Stimulated activated CD4-positive, alpha-beta T cell treated with anti-CD3 and anti-CD28 coated beads, Interleukin-4, amount 100 ng/mL, for 48 hours (primary cell): ENCODE results near the gene RNF112.
A peak's percentile ranks its signal among the peaks of the same experiment; 100 is the strongest.

ENCODE experiments used
- DNase-seq, 2 donors: peaks; one replicate each; pipeline ENCODE4 v3.0.0-alpha.2; 2020; ENCODE audit warnings: low read depth in 2 of 2

RNF112 gene

DNA sequence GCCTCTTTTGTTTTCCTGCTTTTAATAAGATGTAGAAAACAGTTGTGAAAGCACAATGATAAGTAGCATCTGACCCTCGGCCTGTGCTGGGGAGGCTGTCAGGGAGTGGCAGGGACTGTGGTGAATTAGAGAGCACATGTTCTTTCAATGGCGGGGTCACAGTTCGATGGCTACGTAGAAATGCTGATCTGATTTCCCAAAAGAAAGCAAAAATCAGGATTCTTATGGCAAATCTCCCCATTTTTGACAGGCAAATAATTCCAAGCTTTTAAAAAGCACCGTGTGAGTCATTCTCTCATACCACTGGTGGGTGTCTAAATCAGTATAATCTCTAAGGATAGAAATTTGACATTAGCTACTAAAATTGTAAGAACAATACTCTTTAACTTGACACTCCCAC is 36.9 kb upstream of the RNF112 start:
- no peak for DNase-seq

DNA sequence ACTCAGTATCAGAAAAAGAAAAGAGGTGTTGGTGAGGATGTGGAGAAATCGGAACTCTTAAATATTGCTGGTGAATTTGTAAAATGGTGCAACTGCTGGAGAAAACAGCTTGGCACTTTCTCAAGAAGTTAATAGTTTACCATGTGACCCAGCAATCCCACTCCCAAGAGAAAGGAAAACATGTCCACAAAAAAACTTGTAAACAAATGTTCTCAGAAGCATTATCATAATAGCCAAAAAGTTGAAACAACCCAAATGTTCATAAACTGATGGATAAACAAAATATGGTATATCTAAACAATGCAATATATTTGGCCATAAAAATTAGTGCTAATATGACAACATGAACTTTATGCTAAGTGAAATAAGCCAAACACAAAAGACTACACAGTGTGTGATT is 35.3 kb upstream of the RNF112 start:
- DNase-seq: no peak

DNA sequence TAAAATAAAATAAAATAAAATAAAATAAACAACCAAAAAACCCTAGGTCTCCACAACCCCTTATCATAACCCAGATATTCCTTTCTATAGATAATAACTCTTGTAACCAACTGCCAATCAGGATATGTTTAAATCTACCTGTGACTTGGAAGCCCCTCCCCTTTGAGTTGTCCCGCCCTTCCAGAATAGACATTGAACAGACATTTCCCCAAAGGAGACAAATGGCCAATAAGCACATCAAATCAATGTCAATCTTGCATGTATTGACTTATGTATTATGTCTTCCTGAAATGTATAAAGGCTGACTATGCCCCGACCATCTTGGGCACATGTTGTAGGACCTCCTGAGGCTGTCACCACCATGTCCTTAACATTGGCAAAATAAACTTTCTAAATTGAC is 34.2 kb upstream of the RNF112 start:
- DNase-seq: no peak

DNA sequence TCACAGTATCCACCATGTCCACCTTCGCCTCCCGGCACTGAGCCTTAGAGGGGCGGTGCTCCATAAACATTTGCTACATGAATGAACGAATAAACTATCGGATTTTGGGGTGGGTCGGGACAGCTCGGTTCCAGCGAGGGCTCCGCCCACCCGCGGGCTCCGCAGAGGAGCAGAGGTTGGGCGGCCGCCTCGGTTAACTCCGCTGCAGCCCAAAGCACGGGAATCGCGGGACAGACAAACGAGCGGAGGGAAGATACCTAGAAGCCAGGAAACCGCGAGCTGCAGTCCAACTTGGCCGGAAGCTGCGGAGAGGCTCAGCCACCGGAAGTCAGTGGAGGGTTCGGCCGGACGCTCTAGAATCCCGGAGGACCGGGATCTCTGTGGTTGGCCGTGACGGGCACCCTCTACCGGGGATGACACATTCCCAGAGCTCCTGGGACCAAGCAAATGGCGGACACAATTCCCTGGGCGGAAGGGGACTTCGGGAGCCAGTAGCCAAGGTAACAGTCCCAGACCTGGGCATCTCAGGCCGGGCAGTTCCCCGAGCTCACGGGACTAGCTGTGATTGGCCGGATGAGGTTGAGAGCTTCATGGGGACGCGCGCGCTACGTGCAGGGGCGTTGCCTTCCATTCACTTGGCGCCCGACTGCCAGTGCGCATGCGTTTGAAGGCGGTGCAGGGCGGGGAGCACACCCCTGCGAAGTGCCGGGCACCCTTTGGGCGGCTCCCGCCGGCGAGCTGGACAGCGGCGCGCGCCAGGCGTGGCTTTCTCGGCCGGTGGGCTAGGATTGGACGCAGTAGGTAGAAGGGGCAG is 33.2 kb upstream of the RNF112 start:
- DNase-seq: peak; percentile 86 to 95

DNA sequence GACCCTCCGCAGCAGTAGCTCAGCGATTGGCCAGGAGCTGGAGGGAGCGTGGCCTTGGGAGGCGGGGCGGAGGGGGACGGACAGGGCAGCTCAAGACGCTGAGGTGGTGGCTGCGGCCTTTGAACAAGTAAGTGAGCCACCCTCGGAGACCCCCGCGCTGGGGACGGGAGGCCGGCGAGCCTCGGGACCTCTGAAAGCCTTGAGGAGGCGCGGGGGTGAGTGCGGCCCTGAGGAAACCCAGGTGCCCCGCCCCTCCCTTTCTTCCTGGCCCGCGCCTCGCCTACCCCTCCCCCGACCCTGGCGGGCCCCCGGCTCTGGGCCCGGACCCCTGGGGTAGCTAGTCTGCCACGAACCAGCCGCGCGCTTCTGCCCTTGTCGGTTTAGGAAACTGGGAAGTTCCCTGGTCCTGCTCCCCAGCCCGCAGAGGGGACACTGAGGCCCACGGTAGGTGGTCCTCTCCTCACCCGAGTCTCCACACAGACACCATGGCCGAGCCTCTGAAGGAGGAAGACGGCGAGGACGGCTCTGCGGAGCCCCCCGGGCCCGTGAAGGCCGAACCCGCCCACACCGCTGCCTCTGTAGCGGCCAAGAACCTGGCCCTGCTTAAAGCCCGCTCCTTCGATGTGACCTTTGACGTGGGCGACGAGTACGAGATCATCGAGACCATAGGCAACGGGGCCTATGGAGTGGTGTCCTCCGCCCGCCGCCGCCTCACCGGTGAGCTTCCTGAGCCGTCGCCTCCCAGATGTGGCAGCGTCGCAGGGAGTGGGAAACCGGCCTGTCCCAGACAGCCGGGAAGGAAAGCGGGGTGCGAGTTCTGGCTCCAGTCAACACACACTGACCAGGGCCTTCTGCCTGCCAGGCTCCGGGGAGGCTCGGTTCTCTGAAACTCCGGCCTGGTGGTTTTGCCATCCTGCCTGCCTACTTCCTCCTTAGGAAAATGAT is 32.3 kb upstream of the RNF112 start, which contains the start of gene MAPK7:
MAPK7 (plus strand) TSS at position 83 of the 945 bp plus-strand sequence; CDS start at position 486, 403 bp downstream.
- no peak for DNase-seq

DNA sequence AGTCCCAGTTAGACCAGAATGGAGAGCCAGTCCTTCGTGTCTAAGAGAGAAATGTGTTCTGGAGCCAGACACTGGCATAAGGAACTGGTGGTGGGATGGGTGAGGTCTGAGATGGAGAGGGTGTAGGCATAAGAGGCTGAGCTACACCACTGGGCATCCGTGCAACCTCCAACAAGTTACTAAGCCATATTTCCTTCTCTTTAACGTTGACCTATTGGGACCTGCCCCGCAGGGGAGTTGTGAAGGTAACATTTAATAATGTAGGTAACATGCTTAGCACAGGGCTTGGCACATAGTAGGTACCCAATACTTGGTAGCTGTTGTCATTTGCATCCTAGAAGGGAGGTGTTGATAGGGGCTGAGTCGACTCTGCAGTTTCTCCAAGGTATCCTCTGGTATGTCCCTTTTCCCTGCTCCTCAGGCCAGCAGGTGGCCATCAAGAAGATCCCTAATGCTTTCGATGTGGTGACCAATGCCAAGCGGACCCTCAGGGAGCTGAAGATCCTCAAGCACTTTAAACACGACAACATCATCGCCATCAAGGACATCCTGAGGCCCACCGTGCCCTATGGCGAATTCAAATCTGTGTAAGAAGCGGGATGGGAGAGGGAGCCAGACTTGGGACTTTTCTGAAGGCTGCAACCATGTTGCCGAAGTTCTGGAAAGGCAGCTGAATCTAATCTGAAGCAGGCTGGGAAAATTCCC is 31.5 kb upstream of the RNF112 start:
- DNase-seq: no peak

DNA sequence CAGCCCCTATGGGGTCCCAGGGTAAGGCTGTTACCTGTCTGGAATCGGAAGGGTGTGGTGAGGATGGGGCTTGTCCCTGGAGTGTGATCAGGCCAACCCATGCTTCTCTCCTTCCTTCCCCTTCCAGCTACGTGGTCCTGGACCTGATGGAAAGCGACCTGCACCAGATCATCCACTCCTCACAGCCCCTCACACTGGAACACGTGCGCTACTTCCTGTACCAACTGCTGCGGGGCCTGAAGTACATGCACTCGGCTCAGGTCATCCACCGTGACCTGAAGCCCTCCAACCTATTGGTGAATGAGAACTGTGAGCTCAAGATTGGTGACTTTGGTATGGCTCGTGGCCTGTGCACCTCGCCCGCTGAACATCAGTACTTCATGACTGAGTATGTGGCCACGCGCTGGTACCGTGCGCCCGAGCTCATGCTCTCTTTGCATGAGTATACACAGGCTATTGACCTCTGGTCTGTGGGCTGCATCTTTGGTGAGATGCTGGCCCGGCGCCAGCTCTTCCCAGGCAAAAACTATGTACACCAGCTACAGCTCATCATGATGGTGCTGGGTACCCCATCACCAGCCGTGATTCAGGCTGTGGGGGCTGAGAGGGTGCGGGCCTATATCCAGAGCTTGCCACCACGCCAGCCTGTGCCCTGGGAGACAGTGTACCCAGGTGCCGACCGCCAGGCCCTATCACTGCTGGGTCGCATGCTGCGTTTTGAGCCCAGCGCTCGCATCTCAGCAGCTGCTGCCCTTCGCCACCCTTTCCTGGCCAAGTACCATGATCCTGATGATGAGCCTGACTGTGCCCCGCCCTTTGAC is 30.3 kb upstream of the RNF112 start:
- DNase-seq: no peak

DNA sequence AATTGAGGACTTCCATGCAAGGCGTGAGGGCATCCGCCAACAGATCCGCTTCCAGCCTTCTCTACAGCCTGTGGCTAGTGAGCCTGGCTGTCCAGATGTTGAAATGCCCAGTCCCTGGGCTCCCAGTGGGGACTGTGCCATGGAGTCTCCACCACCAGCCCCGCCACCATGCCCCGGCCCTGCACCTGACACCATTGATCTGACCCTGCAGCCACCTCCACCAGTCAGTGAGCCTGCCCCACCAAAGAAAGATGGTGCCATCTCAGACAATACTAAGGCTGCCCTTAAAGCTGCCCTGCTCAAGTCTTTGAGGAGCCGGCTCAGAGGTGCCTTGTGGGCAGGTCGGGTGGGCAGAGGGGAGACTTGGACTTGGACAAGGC is 29.7 kb upstream of the RNF112 start:
- no peak for DNase-seq

DNA sequence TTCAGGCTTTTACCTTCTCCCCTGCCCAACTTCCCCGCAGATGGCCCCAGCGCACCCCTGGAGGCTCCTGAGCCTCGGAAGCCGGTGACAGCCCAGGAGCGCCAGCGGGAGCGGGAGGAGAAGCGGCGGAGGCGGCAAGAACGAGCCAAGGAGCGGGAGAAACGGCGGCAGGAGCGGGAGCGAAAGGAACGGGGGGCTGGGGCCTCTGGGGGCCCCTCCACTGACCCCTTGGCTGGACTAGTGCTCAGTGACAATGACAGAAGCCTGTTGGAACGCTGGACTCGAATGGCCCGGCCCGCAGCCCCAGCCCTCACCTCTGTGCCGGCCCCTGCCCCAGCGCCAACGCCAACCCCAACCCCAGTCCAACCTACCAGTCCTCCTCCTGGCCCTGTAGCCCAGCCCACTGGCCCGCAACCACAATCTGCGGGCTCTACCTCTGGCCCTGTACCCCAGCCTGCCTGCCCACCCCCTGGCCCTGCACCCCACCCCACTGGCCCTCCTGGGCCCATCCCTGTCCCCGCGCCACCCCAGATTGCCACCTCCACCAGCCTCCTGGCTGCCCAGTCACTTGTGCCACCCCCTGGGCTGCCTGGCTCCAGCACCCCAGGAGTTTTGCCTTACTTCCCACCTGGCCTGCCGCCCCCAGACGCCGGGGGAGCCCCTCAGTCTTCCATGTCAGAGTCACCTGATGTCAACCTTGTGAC is 29.1 kb upstream of the RNF112 start:
- no peak for DNase-seq

DNA sequence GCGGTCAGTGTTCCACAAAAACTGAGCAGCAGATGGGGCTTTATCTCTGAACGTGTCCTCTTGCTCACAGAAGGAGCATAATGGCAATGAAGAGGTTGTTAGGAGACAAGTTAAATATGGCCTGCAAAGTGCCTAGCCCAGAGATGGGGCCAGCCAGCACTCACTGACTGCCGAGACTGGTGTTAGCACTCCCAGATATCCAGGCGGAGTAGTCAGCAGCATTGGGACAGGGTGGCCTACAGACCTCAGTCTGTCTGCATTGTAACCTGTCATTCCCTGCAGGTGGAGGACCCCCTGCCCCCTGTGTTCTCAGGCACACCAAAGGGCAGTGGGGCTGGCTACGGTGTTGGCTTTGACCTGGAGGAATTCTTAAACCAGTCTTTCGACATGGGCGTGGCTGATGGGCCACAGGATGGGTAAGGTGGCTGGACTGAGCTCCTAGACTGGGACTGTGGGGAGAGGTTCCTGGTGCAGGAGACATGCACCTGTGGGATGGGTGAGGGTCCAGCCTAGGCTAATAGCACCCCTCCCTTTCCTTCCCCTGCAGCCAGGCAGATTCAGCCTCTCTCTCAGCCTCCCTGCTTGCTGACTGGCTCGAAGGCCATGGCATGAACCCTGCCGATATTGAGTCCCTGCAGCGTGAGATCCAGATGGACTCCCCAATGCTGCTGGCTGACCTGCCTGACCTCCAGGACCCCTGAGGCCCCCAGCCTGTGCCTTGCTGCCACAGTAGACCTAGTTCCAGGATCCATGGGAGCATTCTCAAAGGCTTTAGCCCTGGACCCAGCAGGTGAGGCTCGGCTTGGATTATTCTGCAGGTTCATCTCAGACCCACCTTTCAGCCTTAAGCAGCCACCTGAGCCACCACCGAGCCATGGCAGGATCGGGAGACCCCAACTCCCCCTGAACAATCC is 28.2 kb upstream of the RNF112 start:
- no peak for DNase-seq

DNA sequence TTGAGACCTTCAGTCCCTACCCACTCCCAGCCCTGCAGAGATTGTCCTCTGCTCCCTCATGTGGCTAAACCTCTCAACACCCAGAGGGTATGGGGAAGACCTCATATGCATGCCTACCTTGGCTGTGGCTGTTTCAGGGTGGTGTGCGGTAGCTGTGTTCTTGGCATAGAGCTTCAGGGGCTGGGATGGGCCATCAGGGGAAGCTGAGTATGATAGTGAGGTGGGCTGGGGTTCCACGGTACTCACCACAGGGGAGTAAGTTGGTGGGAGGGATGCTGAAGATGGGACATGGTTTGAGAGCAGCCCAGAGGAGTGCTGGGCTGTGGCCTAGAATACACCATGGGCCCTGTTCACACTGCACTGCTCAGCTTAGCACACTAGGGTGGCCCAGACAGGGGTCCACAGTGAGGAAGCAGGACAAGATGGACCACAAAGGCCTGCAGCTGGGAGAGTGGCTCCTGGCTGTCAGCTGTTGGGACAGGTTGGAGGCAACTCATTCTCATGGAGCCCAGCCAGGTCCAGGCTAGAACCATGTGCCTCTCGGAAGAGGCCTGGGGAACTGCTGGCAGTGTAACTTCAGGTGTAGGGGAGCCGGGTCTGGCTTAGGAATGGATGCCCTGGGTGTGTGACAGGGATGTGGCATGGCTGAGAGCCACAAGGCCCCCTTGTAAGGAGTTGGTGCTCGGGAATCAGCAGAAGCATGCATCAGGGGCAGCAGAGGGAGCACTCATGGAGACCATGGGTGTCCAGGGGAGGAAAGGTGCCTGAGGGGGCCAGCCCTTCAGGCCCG is 27.2 kb upstream of the RNF112 start:
- DNase-seq: no peak

DNA sequence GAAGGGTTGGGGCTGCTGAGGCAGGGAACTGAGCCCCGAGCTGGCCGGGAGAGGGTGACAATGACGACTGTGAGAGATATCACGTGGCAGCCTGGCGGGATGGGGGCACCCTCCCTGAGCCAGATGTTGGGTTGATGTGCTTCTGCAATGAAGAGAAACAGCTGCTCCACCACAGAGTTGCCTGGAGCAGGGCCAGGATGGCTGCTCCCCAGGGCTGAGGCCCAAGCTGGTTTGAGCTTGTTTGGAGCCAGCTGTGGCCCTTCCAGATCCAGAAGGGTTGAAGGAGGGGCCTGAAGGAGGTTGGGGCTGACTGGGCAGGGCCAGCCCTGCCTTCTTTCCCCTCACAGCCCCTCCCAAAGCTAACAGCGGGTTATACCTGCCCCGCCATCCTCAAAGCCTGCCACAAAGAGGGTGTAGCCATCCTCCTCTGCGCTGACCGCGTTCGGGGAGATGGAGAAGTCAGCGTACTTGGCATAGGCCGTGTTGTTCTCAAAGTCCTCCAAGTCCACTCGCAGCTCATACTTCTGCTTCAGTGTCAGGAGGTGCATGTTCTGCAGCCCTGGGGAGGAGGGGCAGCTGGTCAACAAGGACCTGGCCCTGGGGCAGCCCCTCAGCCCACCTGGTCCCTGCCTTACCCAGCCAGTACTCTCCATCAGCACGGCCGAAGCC is 26.2 kb upstream of the RNF112 start:
- no peak for DNase-seq

DNA sequence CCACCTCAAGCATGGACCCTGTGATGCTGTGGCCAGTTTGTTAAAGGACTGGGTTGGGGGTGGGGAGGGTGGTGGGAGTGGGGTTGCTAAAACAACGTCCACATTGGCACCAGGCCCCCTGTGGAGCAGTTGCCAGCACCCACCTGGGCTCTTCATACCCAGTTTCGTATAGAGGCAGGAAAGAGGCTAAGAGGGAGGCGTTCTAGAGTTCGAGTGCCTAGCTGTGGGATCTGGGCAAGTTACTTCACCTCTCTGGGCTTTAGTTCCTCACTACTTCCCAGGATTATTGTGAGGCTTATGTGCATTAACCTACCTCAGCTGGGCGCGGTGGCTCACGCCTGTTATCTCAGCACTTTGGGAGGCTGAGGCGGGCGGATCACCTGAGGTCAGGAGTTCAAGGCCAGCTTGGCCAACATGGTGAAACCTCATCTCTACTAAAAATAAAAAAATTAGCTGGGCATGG is 25.5 kb upstream of the RNF112 start:
- DNase-seq: no peak

DNA sequence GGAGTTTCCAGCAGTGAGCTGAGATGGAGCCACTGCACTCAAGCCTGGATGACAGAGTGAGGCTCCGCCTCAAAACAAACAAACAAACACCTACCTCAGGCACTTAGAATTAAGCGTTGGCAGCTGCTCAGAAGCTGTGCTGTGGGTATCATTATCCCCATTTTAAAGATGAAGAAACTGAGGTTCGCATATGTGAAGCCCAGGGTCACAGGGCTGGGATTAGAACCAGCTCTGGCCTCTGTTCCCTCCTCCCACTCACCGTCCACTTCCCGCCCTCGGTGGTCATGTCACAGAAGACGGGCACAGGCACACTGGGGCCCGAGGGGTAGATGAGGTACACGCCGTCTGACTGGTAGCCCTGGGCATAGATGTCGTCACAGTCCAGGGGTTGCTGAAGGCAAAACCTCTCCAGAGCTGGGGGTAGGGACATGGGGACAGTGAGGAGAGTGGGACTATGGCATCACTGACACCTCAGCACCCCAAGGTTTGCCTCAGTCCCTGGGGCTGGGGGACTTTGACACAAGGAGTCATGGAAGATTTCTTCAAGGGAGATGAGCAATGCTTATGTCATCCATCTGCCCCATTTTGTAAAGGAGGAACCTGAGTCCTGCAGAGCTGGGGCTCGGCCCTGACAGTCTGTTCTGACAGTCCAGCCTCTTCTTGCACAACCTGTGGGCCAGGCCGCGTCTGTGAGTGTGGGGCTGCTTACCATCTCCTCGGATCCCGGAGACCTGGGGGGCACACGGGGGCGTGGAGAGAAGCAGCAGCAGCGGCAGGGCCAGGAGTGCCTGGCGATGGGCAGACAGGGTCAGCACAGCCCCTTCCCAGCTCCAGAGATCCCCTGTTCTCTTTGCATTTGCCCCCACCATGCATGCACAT is 24.7 kb upstream of the RNF112 start:
- DNase-seq: no peak

DNA sequence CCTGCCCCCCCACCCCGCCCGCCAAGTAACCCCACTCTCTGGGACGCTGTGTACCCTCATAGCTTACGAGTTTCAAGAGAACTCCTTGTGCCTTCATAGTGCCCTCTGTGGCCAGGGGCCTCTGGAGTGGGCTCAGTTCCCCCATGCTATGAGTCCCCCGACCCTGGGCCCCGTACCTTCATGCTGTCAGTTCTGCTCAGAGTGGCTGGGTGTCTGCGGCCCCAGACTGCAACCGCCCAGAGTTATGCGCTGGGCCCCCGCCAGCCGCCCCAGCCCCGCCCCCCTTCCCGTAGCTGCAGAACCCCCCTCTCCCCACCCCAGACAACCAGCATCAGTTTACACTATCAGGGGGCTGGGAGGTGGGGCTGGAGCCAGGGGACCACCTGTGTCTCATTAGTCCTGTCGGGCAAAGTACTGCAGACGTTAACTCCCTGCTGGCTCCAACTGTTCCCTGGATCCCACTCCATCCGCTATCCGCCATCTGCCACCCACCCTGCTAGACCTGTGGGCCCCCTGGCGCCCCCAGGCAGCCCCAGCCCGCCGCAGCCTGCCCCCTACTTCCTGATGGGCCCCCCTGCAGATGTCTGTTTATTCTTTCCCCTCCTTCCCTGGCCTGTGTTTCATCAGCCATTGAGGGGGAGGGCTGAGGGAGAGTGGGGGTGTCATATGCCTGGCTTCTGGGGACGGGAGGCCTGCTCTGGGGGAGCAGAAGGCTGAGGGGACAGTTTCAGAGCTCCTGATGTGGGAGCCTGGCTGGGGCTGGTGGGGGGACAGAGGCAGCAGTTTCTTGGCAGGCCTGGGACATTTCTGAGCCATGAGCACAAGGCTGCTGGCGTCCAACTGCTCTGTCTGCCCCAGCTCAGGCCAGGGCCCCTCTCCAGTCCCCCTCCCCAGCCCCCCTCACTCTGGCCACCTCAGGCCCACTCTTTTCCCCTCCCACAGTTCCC is 23.8 kb upstream of the RNF112 start, which contains the start of gene MFAP4:
MFAP4 (minus strand) TSS at position 217 of the 947 bp plus-strand sequence; CDS start at position 182, 35 bp downstream.
- DNase-seq: no peak
